ENCODE measurements around the gene ZNF735.
"Not testable (repeated sequence)": the region's sequence is repeated elsewhere in the genome, so short reads cannot be mapped to it uniquely, and the experiment has no call there.

Gene ZNF735

GRCh38 chr7:64206903-64207302 lies at the start of gene ZNF735:
ZNF735 (plus strand) TSS chr7:64207203; CDS start chr7:64207203, 0 bp downstream.
- no peak for TF ChIP-seq GATA3 (IDR thresholded peaks at IDR 0.05; ENCODE audit: low read depth, low read length)
- TF ChIP-seq GATA2 (IDR thresholded peaks at IDR 0.05; ENCODE audit: low read depth, low read length) = no peak

- TF ChIP-seq GATA2 (IDR thresholded peaks at IDR 0.05; ENCODE audit: low read depth, low read length) = no peak
- TF ChIP-seq GATA3 (IDR thresholded peaks at IDR 0.05; ENCODE audit: low read depth, low read length) = no peak
These were observed 32.7 kb upstream of the ZNF735 start for GRCh38 chr7:64174328-64174727.

- no peak for TF ChIP-seq GATA2 (IDR thresholded peaks at IDR 0.05; ENCODE audit: low read depth, low read length)
- no peak for TF ChIP-seq GATA3 (IDR thresholded peaks at IDR 0.05; ENCODE audit: low read depth, low read length)
These were observed 32.1 kb upstream of the ZNF735 start for GRCh38 chr7:64174941-64175340.

GRCh38 chr7:64180989-64181388 lies 26.0 kb upstream of the ZNF735 start:
- no peak for TF ChIP-seq GATA2 (IDR thresholded peaks at IDR 0.05; ENCODE audit: low read depth, low read length)
- no peak for TF ChIP-seq GATA3 (IDR thresholded peaks at IDR 0.05; ENCODE audit: low read depth, low read length)

- no peak for TF ChIP-seq GATA3 (IDR thresholded peaks at IDR 0.05; ENCODE audit: low read depth, low read length)
- no peak for TF ChIP-seq GATA2 (IDR thresholded peaks at IDR 0.05; ENCODE audit: low read depth, low read length)
These were observed 25.4 kb upstream of the ZNF735 start for GRCh38 chr7:64181586-64181985.

- TF ChIP-seq GATA2 (IDR thresholded peaks at IDR 0.05; ENCODE audit: low read depth, low read length) (no peak), GATA3 (IDR thresholded peaks at IDR 0.05; ENCODE audit: low read depth, low read length) (no peak)
These were observed 24.8 kb upstream of the ZNF735 start for GRCh38 chr7:64182036-64182790.

GRCh38 chr7:64183126-64183742 lies 23.8 kb upstream of the ZNF735 start:
- TF ChIP-seq GATA3 (IDR thresholded peaks at IDR 0.05; ENCODE audit: low read depth, low read length) (no peak), GATA2 (IDR thresholded peaks at IDR 0.05; ENCODE audit: low read depth, low read length) (no peak)

GRCh38 chr7:64183827-64184372 lies 23.1 kb upstream of the ZNF735 start:
- no peak for TF ChIP-seq GATA2 (IDR thresholded peaks at IDR 0.05; ENCODE audit: low read depth, low read length)
- no peak for TF ChIP-seq GATA3 (IDR thresholded peaks at IDR 0.05; ENCODE audit: low read depth, low read length)

- TF ChIP-seq GATA2 (IDR thresholded peaks at IDR 0.05; ENCODE audit: low read depth, low read length) = no peak
- TF ChIP-seq GATA3 (IDR thresholded peaks at IDR 0.05; ENCODE audit: low read depth, low read length) = no peak
These were observed 22.6 kb upstream of the ZNF735 start for GRCh38 chr7:64184376-64184775.

- TF ChIP-seq GATA2 (IDR thresholded peaks at IDR 0.05; ENCODE audit: low read depth, low read length) (no peak), GATA3 (IDR thresholded peaks at IDR 0.05; ENCODE audit: low read depth, low read length) (no peak)
These were observed 19.6 kb upstream of the ZNF735 start for GRCh38 chr7:64187408-64187807.

- no peak for TF ChIP-seq GATA3 (IDR thresholded peaks at IDR 0.05; ENCODE audit: low read depth, low read length)
- TF ChIP-seq GATA2 (IDR thresholded peaks at IDR 0.05; ENCODE audit: low read depth, low read length) = no peak
These were observed 14.8 kb upstream of the ZNF735 start for GRCh38 chr7:64192148-64192704.

GRCh38 chr7:64192775-64193174 lies 14.2 kb upstream of the ZNF735 start:
- TF ChIP-seq GATA3 (IDR thresholded peaks at IDR 0.05; ENCODE audit: low read depth, low read length) (no peak), GATA2 (IDR thresholded peaks at IDR 0.05; ENCODE audit: low read depth, low read length) (no peak)

GRCh38 chr7:64223366-64223765 lies 16.4 kb downstream of the ZNF735 start:
- TF ChIP-seq GATA3 (IDR thresholded peaks at IDR 0.05; ENCODE audit: low read depth, low read length) (no peak), GATA2 (IDR thresholded peaks at IDR 0.05; ENCODE audit: low read depth, low read length) (no peak)

- TF ChIP-seq GATA2, GATA3 (IDR thresholded peaks at IDR 0.05; ENCODE audit: low read depth, low read length): not testable (repeated sequence)
These were observed 21.2 kb downstream of the ZNF735 start, which contains the start of gene ZNF679 for GRCh38 chr7:64228174-64228573. ZNF679 (plus strand) TSS chr7:64228474; CDS start chr7:64249118, 20,644 bp downstream.
